SK-N-SH (cell line): Measurements from ENCODE around the gene SYT3. TPM values are rescaled to one million over a fixed set of nuclear protein-coding genes. Genes with fewer than 3 reads are reported as not detected.

Source experiments
- CTCF ChIA-PET: fragments of 300-600, 350-600 bp; formaldehyde crosslinking; extraction: SDS; loops from one replicate; lab custom pipeline; 2021; lab: Yijun Ruan, JAX
- POLR2A ChIA-PET: fragments of 350-600 bp; sonication (Branson Sonifier 250); formaldehyde crosslinking; extraction: SDS; loops from one replicate; lab custom pipeline; 2020; ENCODE audit warnings: antibody characterized with exemption, inconsistent platforms; lab: Yijun Ruan, JAX
- DNase-seq: peaks from one replicate; pipeline ENCODE4 v3.0.0; 2012
- H2AFZ ChIP-seq: fragments of 200-600 bp; sonication (generic); 2 replicates; pipeline ENCODE4 v1.8.1; 2016; ENCODE audit warnings: antibody characterized with exemption, mild to moderate bottlenecking, low read depth
- H3F3A ChIP-seq: fragments of 200-600 bp; sonication (generic); replicated peaks from 2 replicates; pipeline ENCODE3; 2016; ENCODE audit warnings: antibody characterized with exemption, mild to moderate bottlenecking; ENCODE audit not compliant: insufficient read depth
- H3K27ac ChIP-seq, 2 experiments: fragments of 200-500 bp in 1 of 2; fragments of 200-600 bp in 1 of 2; sonication (Bioruptor generic) in 1 of 2; sonication (generic), shearing (Covaris generic) in 1 of 2; 2 replicates each; pipeline versions ENCODE4 v1.5.1 to v1.6.1; 2014 to 2016; ENCODE audit warnings: low read depth in 2 of 2, inconsistent platforms in 1 of 2, low read length in 1 of 2, mild to moderate bottlenecking in 1 of 2, mixed read lengths in 1 of 2
- H3K27me3 ChIP-seq: fragments of 200-600 bp; sonication (generic), shearing (Covaris generic); 2 replicates; pipeline ENCODE4 v1.6.1; 2016; ENCODE audit warnings: mixed run types; ENCODE audit not compliant: insufficient read depth
- H3K36me3 ChIP-seq, 2 experiments: fragments of 200-500 bp in 1 of 2; fragments of 200-600 bp in 1 of 2; sonication (Bioruptor generic) in 1 of 2; sonication (generic) in 1 of 2; replicated peaks in 1 of 2; 2 replicates each; pipeline versions ENCODE3 to v1.5.1; 2014 to 2016; ENCODE audit warnings: low read length in 1 of 2, mild to moderate bottlenecking in 1 of 2; ENCODE audit not compliant: insufficient read depth in 2 of 2, control insufficient read depth in 1 of 2
- H3K4me1 ChIP-seq, 2 experiments: fragments of 200-500 bp in 1 of 2; fragments of 200-600 bp in 1 of 2; sonication (Bioruptor generic) in 1 of 2; sonication (generic), shearing (Covaris generic) in 1 of 2; 2 replicates each; pipeline versions ENCODE4 v1.5.1 to v1.6.1; 2014 to 2016; ENCODE audit warnings: low read depth in 1 of 2, low read length in 1 of 2, mixed run types in 1 of 2; ENCODE audit not compliant: insufficient read depth in 2 of 2, control insufficient read depth in 1 of 2
- H3K4me2 ChIP-seq: fragments of 200-600 bp; sonication (generic), shearing (Covaris generic); 2 replicates; pipeline ENCODE4 v1.6.1; 2017; ENCODE audit warnings: mixed run types
- H3K4me3 ChIP-seq, 2 experiments: fragments of 200-500 bp in 1 of 2; fragments of 200-600 bp in 1 of 2; sonication (Bioruptor generic) in 1 of 2; sonication (generic), shearing (Covaris generic) in 1 of 2; 2 replicates each; pipeline versions ENCODE4 v1.5.1 to v1.8.1; 2014 to 2016; ENCODE audit warnings: low read depth in 2 of 2, inconsistent platforms in 1 of 2, low read length in 1 of 2, mild to moderate bottlenecking in 1 of 2, mixed read lengths in 1 of 2, moderate library complexity in 1 of 2
- H3K79me2 ChIP-seq: fragments of 200-600 bp; sonication (generic); 2 replicates; pipeline ENCODE4 v1.8.1; 2017; ENCODE audit warnings: mild to moderate bottlenecking; ENCODE audit not compliant: insufficient read depth
- H3K9ac ChIP-seq: fragments of 200-600 bp; sonication (generic); 2 replicates; pipeline ENCODE4 v1.6.1; 2017; ENCODE audit warnings: mixed run types
- H3K9me2 ChIP-seq: fragments of 200-600 bp; sonication (generic); 2 replicates; pipeline ENCODE4 v1.6.1; 2017; ENCODE audit warnings: mixed run types
- H3K9me3 ChIP-seq: fragments of 200-600 bp; sonication (generic); 2 replicates; pipeline ENCODE4 v1.6.1; 2017; ENCODE audit warnings: mixed run types, mild to moderate bottlenecking, moderate library complexity
- H4K20me1 ChIP-seq: fragments of 200-600 bp; sonication (generic); 2 replicates; pipeline ENCODE4 v1.6.1; 2017; ENCODE audit warnings: mild to moderate bottlenecking, mixed run types; ENCODE audit not compliant: insufficient read depth
- CHD2 ChIP-seq: fragments of 150-350 bp; IDR thresholded peaks from 2 replicates; pipeline ENCODE4 v1.6.1; 2018; ENCODE audit warnings: low read length; ENCODE audit not compliant: partially characterized antibody
- ELF1 ChIP-seq: IDR thresholded peaks from 2 replicates; pipeline ENCODE4 v1.4.0; 2012
- FOSL2 ChIP-seq: IDR thresholded peaks from 2 replicates; pipeline ENCODE4 v1.4.0; 2012; ENCODE audit warnings: low read depth, mild to moderate bottlenecking, moderate library complexity, borderline replicate concordance
- FOXJ3 ChIP-seq: sonication (generic); formaldehyde crosslinking; IDR thresholded peaks from 2 replicates; pipeline ENCODE4 v1.5.1; 2020; ENCODE audit warnings: mild to moderate bottlenecking, missing genetic modification reagents
- GATA2 ChIP-seq: sonication (generic); formaldehyde crosslinking; IDR thresholded peaks from 2 replicates; pipeline ENCODE4 v1.5.0; 2020; ENCODE audit warnings: mild to moderate bottlenecking, missing genetic modification reagents
- IRF3 ChIP-seq: fragments of 150-350 bp; IDR thresholded peaks from 2 replicates; pipeline ENCODE4 v1.6.1; 2016; ENCODE audit warnings: mild to moderate bottlenecking, low read depth, low read length
- JUND ChIP-seq: IDR thresholded peaks from 2 replicates; pipeline ENCODE4 v1.4.0; 2012
- MAX ChIP-seq: IDR thresholded peaks from 2 replicates; pipeline ENCODE4 v1.4.0; 2012; ENCODE audit warnings: low read depth
- NFIC ChIP-seq: IDR thresholded peaks from 2 replicates; pipeline ENCODE4 v1.4.0; 2012; ENCODE audit warnings: borderline replicate concordance
- NRF1 ChIP-seq: IDR thresholded peaks from 2 replicates; pipeline ENCODE4 v1.6.1; 2012; ENCODE audit warnings: low read depth, mild to moderate bottlenecking, low read length
- POLR2AphosphoS5 ChIP-seq: IDR thresholded peaks from 2 replicates; pipeline ENCODE4 v1.6.1; 2012; ENCODE audit warnings: low read depth, low read length
- RAD21 ChIP-seq: IDR thresholded peaks from 2 replicates; pipeline ENCODE4 v1.6.1; 2012; ENCODE audit warnings: mild to moderate bottlenecking, low read length
- RFX5 ChIP-seq: IDR thresholded peaks from 2 replicates; pipeline ENCODE4 v1.6.1; 2012; ENCODE audit warnings: mild to moderate bottlenecking, improper control_type of control experiment, low read length
- SMC3 ChIP-seq: IDR thresholded peaks from 2 replicates; pipeline ENCODE4 v1.6.1; 2012; ENCODE audit warnings: low read depth, low read length, improper control_type of control experiment
- TEAD4 ChIP-seq: IDR thresholded peaks from 2 replicates; pipeline ENCODE4 v1.4.0; 2012; ENCODE audit warnings: mild to moderate bottlenecking, borderline replicate concordance; ENCODE audit not compliant: insufficient read depth
- USF2 ChIP-seq: fragments of 150-350 bp; IDR thresholded peaks from 2 replicates; pipeline ENCODE4 v1.6.1; 2017; ENCODE audit warnings: antibody characterized with exemption, low read length, low read depth, borderline replicate concordance
- YY1 ChIP-seq: IDR thresholded peaks from 2 replicates; pipeline ENCODE4 v1.4.0; 2012; ENCODE audit warnings: low read depth, mild to moderate bottlenecking
- WGBS: methylation state at CpG from one replicate; pipeline ENCODE4 v1.1.6; 2017; ENCODE audit warnings: low lambda C conversion rate; 5-methylcytosine and 5-hydroxymethylcytosine counted together
- polyA plus RNA-seq, 3 experiments: library from polyadenylated mRNA; depleted of rRNA; stranded (reverse); fragments of >200 nt; gene quantifications; 2 replicates each; pipeline ENCODE4 v1.2.3, GENCODE V29; 2012
- TF ChIP-seq, protein P1 (sequence below): IDR thresholded peaks from 2 replicates; pipeline ENCODE4; 2012
- TF ChIP-seq, protein P2 (sequence below): IDR thresholded peaks from 2 replicates; pipeline ENCODE4 v1.4.0; 2012; ENCODE audit warnings: low read depth, borderline replicate concordance

Gene SYT3
- polyA plus RNA-seq, 1 of the 3 experiments (the other 2 are of a cell fraction): 0.94 TPM

GRCh38 chr19:50628551-50628950, 11.1 kb downstream of the SYT3 start:
- DNase-seq: no peak
- Histone ChIP-seq H3K79me2 (no peaks in the 10 kb centered on the region), H3K36me3 (no peaks in the 10 kb centered on the region), H3K9me2 (no peaks in the 10 kb centered on the region), H3K4me2 (no peak overlapping the region), H3K4me3 (no peak overlapping the region), H2AFZ (no peak overlapping the region), H3K9me3 (no peaks in the 10 kb centered on the region), H3F3A (no peaks in the 10 kb centered on the region), H3K9ac (no peak overlapping the region), H3K27ac (no peak overlapping the region), H4K20me1 (no peaks in the 10 kb centered on the region), H3K4me1 (no peaks in the 10 kb centered on the region), H3K27me3 (no peaks in the 10 kb centered on the region; the same call in 1 of the 2 replicates)
- 87% methylated on average over 7 of the region's 7 CpGs for WGBS
- CTCF ChIA-PET: no interaction called here
- no peak for TF ChIP-seq POLR2AphosphoS5
- TF ChIP-seq YY1: no peak
- no peak for TF ChIP-seq FOXJ3 (CRISPR knock-in tag)
- no peak for TF ChIP-seq USF2
- no peak for TF ChIP-seq JUND
- no peak for TF ChIP-seq IRF3
- TF ChIP-seq, protein P1, sequence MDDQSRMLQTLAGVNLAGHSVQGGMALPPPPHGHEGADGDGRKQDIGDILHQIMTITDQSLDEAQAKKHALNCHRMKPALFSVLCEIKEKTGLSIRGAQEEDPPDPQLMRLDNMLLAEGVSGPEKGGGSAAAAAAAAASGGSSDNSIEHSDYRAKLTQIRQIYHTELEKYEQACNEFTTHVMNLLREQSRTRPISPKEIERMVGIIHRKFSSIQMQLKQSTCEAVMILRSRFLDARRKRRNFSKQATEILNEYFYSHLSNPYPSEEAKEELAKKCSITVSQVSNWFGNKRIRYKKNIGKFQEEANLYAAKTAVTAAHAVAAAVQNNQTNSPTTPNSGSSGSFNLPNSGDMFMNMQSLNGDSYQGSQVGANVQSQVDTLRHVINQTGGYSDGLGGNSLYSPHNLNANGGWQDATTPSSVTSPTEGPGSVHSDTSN: no peak
- TF ChIP-seq, protein P2, sequence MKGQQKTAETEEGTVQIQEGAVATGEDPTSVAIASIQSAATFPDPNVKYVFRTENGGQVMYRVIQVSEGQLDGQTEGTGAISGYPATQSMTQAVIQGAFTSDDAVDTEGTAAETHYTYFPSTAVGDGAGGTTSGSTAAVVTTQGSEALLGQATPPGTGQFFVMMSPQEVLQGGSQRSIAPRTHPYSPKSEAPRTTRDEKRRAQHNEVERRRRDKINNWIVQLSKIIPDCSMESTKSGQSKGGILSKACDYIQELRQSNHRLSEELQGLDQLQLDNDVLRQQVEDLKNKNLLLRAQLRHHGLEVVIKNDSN: no peak
- no peak for TF ChIP-seq CHD2
- TF ChIP-seq SMC3: no peak
- no peak for TF ChIP-seq TEAD4
- no peak for TF ChIP-seq FOSL2
- no peak for TF ChIP-seq NRF1
- no peak for TF ChIP-seq GATA2 (CRISPR knock-in tag)
- TF ChIP-seq NFIC: no peak
- no peak for TF ChIP-seq ELF1
- no peak for TF ChIP-seq MAX
- TF ChIP-seq RAD21: no peak
- no peak for TF ChIP-seq RFX5
- POLR2A ChIA-PET: no interaction called here
